ENCODE measurements around the gene PGLYRP4.

DNA sequence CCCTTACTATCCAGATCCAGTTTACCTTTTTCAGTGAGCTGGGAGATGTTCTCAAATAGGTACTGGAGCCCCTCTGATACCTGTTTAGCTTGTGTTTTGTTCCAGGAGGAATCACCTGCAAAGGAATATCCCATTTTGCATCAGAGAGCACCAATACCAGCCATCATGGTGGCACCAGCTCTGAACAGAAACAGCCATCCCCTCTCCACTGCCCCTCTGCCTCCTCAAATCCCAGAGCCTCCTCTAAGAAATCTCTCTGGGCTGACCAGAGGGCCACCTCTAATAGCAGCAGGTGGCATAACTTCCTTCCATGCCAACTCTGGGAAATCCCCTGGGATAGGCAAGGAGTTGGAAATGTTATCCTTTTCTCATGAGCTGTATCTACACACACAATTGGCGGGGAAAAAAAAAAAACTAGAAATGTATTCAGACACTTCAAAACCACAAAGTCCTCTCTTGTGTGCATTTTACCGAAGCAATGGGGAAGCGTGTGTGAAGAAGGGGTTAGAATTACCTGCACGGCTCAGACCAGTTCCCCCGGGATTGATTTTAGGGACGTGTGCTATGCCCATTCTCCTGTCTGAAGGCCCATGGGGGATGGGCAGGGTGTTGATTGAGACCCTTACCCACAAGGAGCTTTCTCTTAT, 2.4 kb downstream of the PGLYRP4 start:
- no peak for TF ChIP-seq EZH2 (IDR thresholded peaks at IDR 0.05; ENCODE audit: borderline replicate concordance, low read depth, low read length, severe bottlenecking)
- TF ChIP-seq, protein P1, sequence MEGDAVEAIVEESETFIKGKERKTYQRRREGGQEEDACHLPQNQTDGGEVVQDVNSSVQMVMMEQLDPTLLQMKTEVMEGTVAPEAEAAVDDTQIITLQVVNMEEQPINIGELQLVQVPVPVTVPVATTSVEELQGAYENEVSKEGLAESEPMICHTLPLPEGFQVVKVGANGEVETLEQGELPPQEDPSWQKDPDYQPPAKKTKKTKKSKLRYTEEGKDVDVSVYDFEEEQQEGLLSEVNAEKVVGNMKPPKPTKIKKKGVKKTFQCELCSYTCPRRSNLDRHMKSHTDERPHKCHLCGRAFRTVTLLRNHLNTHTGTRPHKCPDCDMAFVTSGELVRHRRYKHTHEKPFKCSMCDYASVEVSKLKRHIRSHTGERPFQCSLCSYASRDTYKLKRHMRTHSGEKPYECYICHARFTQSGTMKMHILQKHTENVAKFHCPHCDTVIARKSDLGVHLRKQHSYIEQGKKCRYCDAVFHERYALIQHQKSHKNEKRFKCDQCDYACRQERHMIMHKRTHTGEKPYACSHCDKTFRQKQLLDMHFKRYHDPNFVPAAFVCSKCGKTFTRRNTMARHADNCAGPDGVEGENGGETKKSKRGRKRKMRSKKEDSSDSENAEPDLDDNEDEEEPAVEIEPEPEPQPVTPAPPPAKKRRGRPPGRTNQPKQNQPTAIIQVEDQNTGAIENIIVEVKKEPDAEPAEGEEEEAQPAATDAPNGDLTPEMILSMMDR (IDR thresholded peaks at IDR 0.05; ENCODE audit: borderline replicate concordance, extremely low read depth, low read length, poor library complexity, severe bottlenecking) = no peak
